ENCODE measurements around the gene SNX9.

SNX9 gene

GRCh38 chr6:157861184-157861583, 38.1 kb downstream of the SNX9 start:
- DNase-seq = no peak

GRCh38 chr6:157861814-157862213, 38.8 kb downstream of the SNX9 start:
- DNase-seq = no peak

- DNase-seq = no peak
Measured at GRCh38 chr6:157862706-157863105, 39.7 kb downstream of the SNX9 start.

- DNase-seq = no peak
Measured at GRCh38 chr6:157864185-157864761, 41.2 kb downstream of the SNX9 start.

GRCh38 chr6:157865249-157865648, 42.2 kb downstream of the SNX9 start:
- DNase-seq = no peak

- no peak for DNase-seq
Measured at GRCh38 chr6:157867155-157867559, 44.1 kb downstream of the SNX9 start.

- no peak for DNase-seq
Measured at GRCh38 chr6:157867981-157868380, 44.9 kb downstream of the SNX9 start.

- DNase-seq = no peak
Measured at GRCh38 chr6:157868835-157869234, 45.8 kb downstream of the SNX9 start.

- no peak for DNase-seq
Measured at GRCh38 chr6:157869673-157870302, 46.7 kb downstream of the SNX9 start.

- DNase-seq = peak; percentile 65
Measured at GRCh38 chr6:157873735-157874344, 50.8 kb downstream of the SNX9 start.

GRCh38 chr6:157877149-157877548, 54.1 kb downstream of the SNX9 start:
- DNase-seq = no peak

GRCh38 chr6:157877573-157878438, 54.8 kb downstream of the SNX9 start:
- no peak for DNase-seq

- DNase-seq = no peak
Measured at GRCh38 chr6:157879034-157879872, 56.2 kb downstream of the SNX9 start.

GRCh38 chr6:157879873-157880254, 56.8 kb downstream of the SNX9 start:
- peak; percentile 46 for DNase-seq

GRCh38 chr6:157880534-157880933, 57.5 kb downstream of the SNX9 start:
- DNase-seq = no peak

GRCh38 chr6:157881342-157881741, 58.3 kb downstream of the SNX9 start:
- no peak for DNase-seq

GRCh38 chr6:157884756-157885155, 61.7 kb downstream of the SNX9 start:
- DNase-seq = no peak

GRCh38 chr6:157885211-157885788, 62.3 kb downstream of the SNX9 start:
- no peak for DNase-seq

- DNase-seq = no peak
Measured at GRCh38 chr6:157885876-157886275, 62.8 kb downstream of the SNX9 start.

GRCh38 chr6:157887892-157888291, 64.8 kb downstream of the SNX9 start:
- no peak for DNase-seq

GRCh38 chr6:157891544-157892362, 68.7 kb downstream of the SNX9 start:
- DNase-seq = no peak

All from NCI-H1105 treated with DMSO at 0.1 percent for 48 hours (cell line).